ENCODE measurements around the gene PPP4R1.

Gene PPP4R1

DNA sequence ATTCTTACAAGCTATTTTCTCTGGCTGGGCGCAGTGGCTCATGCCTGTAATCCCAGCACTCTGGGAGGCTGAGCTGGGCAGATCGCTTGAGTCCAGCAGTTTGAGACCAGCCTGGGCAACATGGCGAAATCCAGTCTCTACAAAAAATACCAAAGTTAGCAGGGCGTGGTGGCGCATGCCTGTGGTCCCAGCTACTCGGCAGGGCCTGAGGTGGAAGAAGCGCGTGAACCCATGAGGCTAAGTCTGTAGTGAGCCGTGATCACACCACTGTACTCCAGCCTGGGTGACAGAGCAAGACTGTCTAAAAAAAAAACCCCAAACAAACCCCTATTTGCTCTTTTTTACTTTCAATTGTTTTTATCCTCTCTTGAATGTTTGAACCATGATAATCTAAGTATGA lies 37.0 kb downstream of the PPP4R1 start:
- H3K36me3 ChIP-seq = peaks cover 28 to 40% (median 31%) of the 10 kb centered on the region in 3 donors
- H3K27ac ChIP-seq = no peak overlapping the region
- intact Hi-C loops (cut with DNase I; ENCODE audit: low total_unique reads) = loop anchor here (10.0 kb wide), 2 partner anchors 107 to 377 kb away; no protein-coding TSS in a partner anchor

DNA sequence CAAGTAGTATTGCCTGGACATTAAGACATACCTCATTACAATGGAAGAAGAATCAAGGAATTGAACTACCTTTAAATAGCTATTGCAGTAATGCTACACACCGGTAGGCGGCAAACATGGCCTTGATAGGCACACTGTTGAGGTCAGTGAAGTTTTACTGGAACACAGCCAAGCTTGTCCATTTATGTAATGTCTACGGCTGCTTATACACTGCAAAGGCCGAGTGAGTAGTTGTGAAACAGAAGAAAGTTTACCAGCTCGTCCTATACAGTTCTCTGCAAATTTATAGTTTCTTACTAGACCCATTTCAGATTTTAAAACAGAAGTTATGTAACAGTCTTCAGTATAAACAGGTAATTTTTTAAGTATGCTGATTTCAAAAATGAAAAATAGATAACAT lies 38.8 kb downstream of the PPP4R1 start:
- Histone ChIP-seq H3K4me3 (no peak overlapping the region), H3K36me3 (peaks cover 23 to 37% (median 31%) of the 10 kb centered on the region in 3 donors), H3K4me1 (peaks cover 0 to 6% (median 0%) of the 10 kb centered on the region in 4 donors), H3K27me3 (no peaks in the 10 kb centered on the region), H3K27ac (peak overlapping the region in 1 of 2 donors; percentile 22), H3K9me3 (no peaks in the 10 kb centered on the region)
- TF ChIP-seq, protein P1, sequence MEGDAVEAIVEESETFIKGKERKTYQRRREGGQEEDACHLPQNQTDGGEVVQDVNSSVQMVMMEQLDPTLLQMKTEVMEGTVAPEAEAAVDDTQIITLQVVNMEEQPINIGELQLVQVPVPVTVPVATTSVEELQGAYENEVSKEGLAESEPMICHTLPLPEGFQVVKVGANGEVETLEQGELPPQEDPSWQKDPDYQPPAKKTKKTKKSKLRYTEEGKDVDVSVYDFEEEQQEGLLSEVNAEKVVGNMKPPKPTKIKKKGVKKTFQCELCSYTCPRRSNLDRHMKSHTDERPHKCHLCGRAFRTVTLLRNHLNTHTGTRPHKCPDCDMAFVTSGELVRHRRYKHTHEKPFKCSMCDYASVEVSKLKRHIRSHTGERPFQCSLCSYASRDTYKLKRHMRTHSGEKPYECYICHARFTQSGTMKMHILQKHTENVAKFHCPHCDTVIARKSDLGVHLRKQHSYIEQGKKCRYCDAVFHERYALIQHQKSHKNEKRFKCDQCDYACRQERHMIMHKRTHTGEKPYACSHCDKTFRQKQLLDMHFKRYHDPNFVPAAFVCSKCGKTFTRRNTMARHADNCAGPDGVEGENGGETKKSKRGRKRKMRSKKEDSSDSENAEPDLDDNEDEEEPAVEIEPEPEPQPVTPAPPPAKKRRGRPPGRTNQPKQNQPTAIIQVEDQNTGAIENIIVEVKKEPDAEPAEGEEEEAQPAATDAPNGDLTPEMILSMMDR (IDR thresholded peaks at IDR 0.05) = peak; percentile 83 to 85
- intact Hi-C loops (cut with DNase I; ENCODE audit: low total_unique reads) = loop anchor here (10.0 kb wide), 2 partner anchors 109 to 379 kb away; no protein-coding TSS in a partner anchor
- peak; percentile 83 to 86 for DNase-seq

More for the DNA sequence above, 37.0 kb downstream of the PPP4R1 start:
- Histone ChIP-seq H3K4me1 (peaks cover 0 to 6% (median 0%) of the 10 kb centered on the region in 4 donors), H3K9me3 (no peaks in the 10 kb centered on the region), H3K4me3 (no peak overlapping the region), H3K27me3 (no peaks in the 10 kb centered on the region)
- no peak for DNase-seq
- TF ChIP-seq, protein P1 (IDR thresholded peaks at IDR 0.05) = no peak

DNA sequence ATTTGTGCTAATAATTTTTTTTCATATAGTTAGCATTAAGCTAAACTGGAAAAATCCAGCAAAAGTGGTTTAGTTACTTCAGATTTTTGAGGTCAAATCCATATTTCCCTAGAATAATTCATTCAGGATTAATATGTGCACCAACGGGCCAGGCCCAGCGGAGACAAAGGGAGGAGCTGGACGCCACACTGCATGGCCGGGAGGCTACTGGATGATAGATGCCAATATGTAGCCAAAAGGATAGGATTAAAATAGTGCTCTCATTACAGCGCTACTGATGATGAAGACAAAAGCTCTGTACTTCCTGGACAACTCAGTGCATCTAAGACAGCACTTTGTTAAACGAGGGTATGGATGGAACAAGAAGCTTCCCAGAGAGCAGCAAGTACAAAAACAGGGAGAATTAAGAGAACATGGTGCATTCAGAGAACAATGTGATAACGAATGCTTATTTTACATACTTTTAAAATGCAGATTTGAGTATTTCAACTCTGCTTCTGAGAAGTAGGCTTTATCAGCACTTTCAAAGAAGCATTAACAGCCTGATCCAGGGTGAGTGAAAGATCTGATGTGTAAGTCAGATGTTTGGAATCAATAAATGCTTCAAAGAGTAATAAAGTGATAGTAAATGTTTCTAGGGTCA lies 39.8 kb downstream of the PPP4R1 start:
- H3K36me3 ChIP-seq = peaks cover 24 to 37% (median 30%) of the 10 kb centered on the region in 3 donors
- no peaks in the 10 kb centered on the region for H3K9me3 ChIP-seq
- H3K27me3 ChIP-seq = no peaks in the 10 kb centered on the region
- no peak overlapping the region for H3K4me3 ChIP-seq
- peaks cover 0 to 14% (median 0%) of the 10 kb centered on the region in 4 donors for H3K4me1 ChIP-seq
- H3K27ac ChIP-seq = no peak overlapping the region
- TF ChIP-seq, protein P1 (IDR thresholded peaks at IDR 0.05) = no peak
- no peak for DNase-seq
- intact Hi-C loops (cut with DNase I; ENCODE audit: low total_unique reads) = loop anchor here (10.0 kb wide), 2 partner anchors 110 to 380 kb away; no protein-coding TSS in a partner anchor

DNA sequence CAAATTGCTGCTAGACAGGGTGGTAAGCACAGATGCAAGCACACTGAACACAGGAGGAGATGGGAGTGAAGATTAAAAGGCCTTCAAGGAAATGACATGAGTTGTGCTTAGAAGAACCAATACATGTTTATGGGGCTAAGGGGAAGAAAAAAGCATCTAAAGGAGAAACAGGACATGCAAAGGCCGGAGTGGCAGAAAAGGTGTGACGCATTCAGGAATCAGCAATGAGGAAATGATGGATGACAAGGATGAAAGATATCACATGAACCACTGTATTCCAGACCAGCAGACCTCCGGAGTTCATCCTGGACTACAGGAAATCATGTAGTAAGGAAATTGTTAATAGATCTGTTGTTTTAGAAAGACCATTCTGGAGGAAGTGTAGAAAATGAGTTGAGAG lies 42.8 kb downstream of the PPP4R1 start:
- H3K27ac ChIP-seq = no peak overlapping the region
- no peak for DNase-seq
- peaks cover 31 to 51% (median 41%) of the 10 kb centered on the region in 3 donors for H3K36me3 ChIP-seq
- intact Hi-C loops (cut with DNase I; ENCODE audit: low total_unique reads) = loop anchor here (10.0 kb wide), 2 partner anchors 113 to 383 kb away; no protein-coding TSS in a partner anchor
- TF ChIP-seq, protein P1 (IDR thresholded peaks at IDR 0.05) = no peak
- no peaks in the 10 kb centered on the region for H3K9me3 ChIP-seq
- no peaks in the 10 kb centered on the region for H3K27me3 ChIP-seq
- H3K4me3 ChIP-seq = no peak overlapping the region
- peaks cover 0 to 14% (median 0%) of the 10 kb centered on the region in 4 donors for H3K4me1 ChIP-seq

DNA sequence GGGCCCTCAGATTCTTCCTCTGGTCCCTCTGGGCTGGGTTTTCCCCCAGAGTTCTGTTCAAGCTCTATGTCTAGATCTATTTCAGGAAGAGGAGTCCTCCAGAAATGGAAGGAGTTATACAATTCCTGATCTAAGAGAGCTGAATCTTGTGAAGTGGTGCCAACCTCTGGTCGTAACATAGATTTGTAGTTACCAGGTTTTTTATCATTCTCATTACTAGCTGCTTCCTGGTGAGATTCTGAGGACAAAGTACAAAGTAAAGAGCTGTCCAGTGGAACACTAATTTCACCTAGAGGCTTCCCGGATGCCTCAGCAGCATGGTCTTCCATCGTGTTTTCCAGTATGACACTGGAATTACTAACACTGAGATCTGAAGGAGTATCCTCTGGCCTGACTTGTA lies 44.1 kb downstream of the PPP4R1 start:
- peaks cover 31 to 51% (median 48%) of the 10 kb centered on the region in 3 donors for H3K36me3 ChIP-seq

More for the DNA sequence above, 44.1 kb downstream of the PPP4R1 start:
- no peaks in the 10 kb centered on the region for H3K27me3 ChIP-seq
- DNase-seq = no peak
- H3K9me3 ChIP-seq = no peaks in the 10 kb centered on the region
- intact Hi-C loops (cut with DNase I; ENCODE audit: low total_unique reads) = loop anchor here (10.0 kb wide), 2 partner anchors 115 to 385 kb away; no protein-coding TSS in a partner anchor
- TF ChIP-seq, protein P1 (IDR thresholded peaks at IDR 0.05) = no peak
- no peak overlapping the region for H3K27ac ChIP-seq
- H3K4me1 ChIP-seq = peaks cover 0 to 17% (median 0%) of the 10 kb centered on the region in 4 donors
- no peak overlapping the region for H3K4me3 ChIP-seq

Data from tibial artery (tissue), 4 donors.